GM23338 (cell line): ENCODE results near the gene M1AP. TPM values are rescaled to one million over a fixed set of nuclear protein-coding genes. Genes with fewer than 3 reads are reported as not detected.

Experiments
- ATAC-seq: fragments of 200-7000 bp; cut with Tn5 transposase; 3 replicates; pipeline ENCODE4 v1.9.1; 2020
- DNase-seq: peaks from one replicate; pipeline ENCODE4 v3.0.0-alpha.2; 2015; ENCODE audit warnings: low spot score
- H2AFZ ChIP-seq: fragments of 200-600 bp; sonication (generic); 2 replicates; pipeline ENCODE4 v1.8.0; 2016; ENCODE audit warnings: antibody characterized with exemption, mild to moderate bottlenecking, moderate library complexity
- H3F3A ChIP-seq: fragments of 200-600 bp; sonication (generic); replicated peaks from 2 replicates; pipeline ENCODE4 v1.8.0; 2017; ENCODE audit warnings: antibody characterized with exemption, mixed run types, low read depth
- H3K27ac ChIP-seq: fragments of 200-600 bp; sonication (generic); 2 replicates; pipeline ENCODE4 v1.6.1; 2016; ENCODE audit warnings: low read depth
- H3K27me3 ChIP-seq: fragments of 200-600 bp; sonication (generic); 2 replicates; pipeline ENCODE4 v1.8.0; 2016; ENCODE audit warnings: mild to moderate bottlenecking, mixed run types, moderate library complexity; ENCODE audit not compliant: insufficient read depth
- H3K36me3 ChIP-seq: fragments of 200-600 bp; sonication (generic); 2 replicates; pipeline ENCODE4 v1.8.0; 2016; ENCODE audit warnings: mild to moderate bottlenecking; ENCODE audit not compliant: insufficient read depth
- H3K4me1 ChIP-seq: fragments of 200-600 bp; sonication (generic); 2 replicates; pipeline ENCODE4 v1.8.0; 2016; ENCODE audit warnings: mild to moderate bottlenecking, moderate library complexity; ENCODE audit not compliant: insufficient read depth
- H3K4me2 ChIP-seq: fragments of 200-600 bp; sonication (generic); 2 replicates; pipeline ENCODE4 v1.7.1; 2017; ENCODE audit warnings: mixed run types
- H3K4me3 ChIP-seq: fragments of 200-600 bp; sonication (generic); 2 replicates; pipeline ENCODE4 v1.6.1; 2016; ENCODE audit warnings: mixed run types
- H3K79me2 ChIP-seq: fragments of 200-600 bp; sonication (generic); replicated peaks from 2 replicates; pipeline ENCODE4 v1.8.0; 2017; ENCODE audit warnings: mild to moderate bottlenecking; ENCODE audit not compliant: insufficient read depth
- H3K9me2 ChIP-seq: fragments of 200-600 bp; sonication (generic); 2 replicates; pipeline ENCODE4 v1.8.0; 2017; ENCODE audit not compliant: insufficient read depth
- H4K20me1 ChIP-seq: fragments of 200-600 bp; sonication (generic); replicated peaks from 2 replicates; pipeline ENCODE4 v1.8.0; 2017; ENCODE audit warnings: mild to moderate bottlenecking; ENCODE audit not compliant: insufficient read depth
- H3K27ac Mint-ChIP-seq: 2 replicates; pipeline ENCODE4 v1.8.0; 2020; ENCODE audit warnings: inconsistent platforms, mild to moderate bottlenecking, moderate library complexity, mixed read lengths
- H3K27me3 Mint-ChIP-seq: 3 replicates; pipeline ENCODE4 v1.8.0; 2022; ENCODE audit warnings: low read depth, mild to moderate bottlenecking, moderate library complexity, mixed read lengths, inconsistent platforms; ENCODE audit not compliant: insufficient read depth, poor library complexity
- H3K36me3 Mint-ChIP-seq: 3 replicates; pipeline ENCODE4 v1.8.0; 2021; ENCODE audit warnings: low read depth, mild to moderate bottlenecking, inconsistent platforms, moderate library complexity, mixed read lengths
- H3K4me1 Mint-ChIP-seq: 3 replicates; pipeline ENCODE4 v1.8.0; 2020; ENCODE audit warnings: mild to moderate bottlenecking, inconsistent platforms, mixed read lengths
- H3K4me3 Mint-ChIP-seq: 3 replicates; pipeline ENCODE4 v1.8.0; 2021; ENCODE audit warnings: moderate library complexity, mild to moderate bottlenecking, inconsistent platforms, mixed read lengths
- H3K9me3 Mint-ChIP-seq: 3 replicates; pipeline ENCODE4 v1.8.0; 2020; ENCODE audit warnings: moderate library complexity, mild to moderate bottlenecking, inconsistent platforms, mixed read lengths
- CREB1 ChIP-seq: fragments of 250-450 bp; sonication (Bioruptor Pico); IDR thresholded peaks from 2 replicates; pipeline ENCODE4 v1.5.0; 2020; ENCODE audit warnings: low read depth, mild to moderate bottlenecking, moderate library complexity
- EZH2 ChIP-seq: fragments of 200-600 bp; sonication (generic); IDR thresholded peaks from one replicate; pipeline ENCODE4 v1.8.0; 2017; ENCODE audit warnings: antibody characterized with exemption, mild to moderate bottlenecking, low read depth; ENCODE audit not compliant: unreplicated experiment
- EZH2phosphoT487 ChIP-seq: fragments of 200-600 bp; sonication (generic); IDR thresholded peaks from one replicate; pipeline ENCODE4 v1.8.1; 2018; ENCODE audit warnings: antibody characterized with exemption; ENCODE audit not compliant: unreplicated experiment
- JUNB ChIP-seq: IDR thresholded peaks from one replicate; pipeline ENCODE4 v1.6.1; 2016; ENCODE audit warnings: antibody characterized with exemption; ENCODE audit not compliant: unreplicated experiment
- NANOG ChIP-seq: IDR thresholded peaks from 2 replicates; pipeline ENCODE4 v1.6.1; 2016; ENCODE audit warnings: antibody characterized with exemption, borderline replicate concordance
- POLR2AphosphoS5 ChIP-seq: IDR thresholded peaks from 2 replicates; pipeline ENCODE4 v1.6.1; 2016; ENCODE audit warnings: antibody characterized with exemption, low read depth
- STAT1 ChIP-seq: IDR thresholded peaks from one replicate; pipeline ENCODE4 v1.6.1; 2016; ENCODE audit warnings: antibody characterized with exemption; ENCODE audit not compliant: unreplicated experiment
- ZNF114 ChIP-seq: fragments of 250-450 bp; sonication (Bioruptor Pico); IDR thresholded peaks from 2 replicates; pipeline ENCODE4 v1.5.0; 2020; ENCODE audit warnings: mild to moderate bottlenecking, moderate library complexity
- ZNF331 ChIP-seq: fragments of 250-450 bp; sonication (Bioruptor Pico); IDR thresholded peaks from 2 replicates; pipeline ENCODE4 v1.5.0; 2020; ENCODE audit warnings: low read depth, mild to moderate bottlenecking, moderate library complexity
- polyA plus RNA-seq: library from polyadenylated mRNA; unstranded; fragments of >200 nt; fragmentation: Nextera tagmentation; extraction: Ambion mirVana; gene quantifications from 2 replicates; pipeline ENCODE4 v1.2.1, GENCODE V29; 2016
- total RNA-seq: library from RNA; depleted of rRNA; stranded (reverse); fragments of >200 nt; shearing (Covaris generic); gene quantifications from 2 replicates; pipeline ENCODE4 v1.2.3, GENCODE V29; 2014
- TF ChIP-seq, protein P1 (sequence below): IDR thresholded peaks from 2 replicates; pipeline ENCODE4 v1.6.1; 2016; ENCODE audit warnings: antibody characterized with exemption
- TF ChIP-seq, protein P2 (sequence below): fragments of 250-450 bp; sonication (Bioruptor Pico); IDR thresholded peaks from 2 replicates; pipeline ENCODE4 v1.5.0; 2020; ENCODE audit warnings: mild to moderate bottlenecking, moderate library complexity
- TF ChIP-seq, protein P3 (sequence below): IDR thresholded peaks from one replicate; pipeline ENCODE4 v1.6.1; 2018; ENCODE audit warnings: antibody characterized with exemption; ENCODE audit not compliant: unreplicated experiment
- TF ChIP-seq, protein P4 (sequence below), 2 experiments: fragments of 200-600 bp in 1 of 2; sonication (generic) in 1 of 2; conservative IDR thresholded peaks; 2 replicates each; pipeline versions ENCODE4 v1.5.1 to v1.6.1; 2016 to 2017; ENCODE audit warnings: antibody characterized with exemption in 2 of 2, low read depth in 2 of 2, mild to moderate bottlenecking in 2 of 2, moderate library complexity in 1 of 2

Gene M1AP
- total and polyA plus RNA-seq, 2 experiments from 2014 or later = 5.1 to 12.1 TPM

DNA sequence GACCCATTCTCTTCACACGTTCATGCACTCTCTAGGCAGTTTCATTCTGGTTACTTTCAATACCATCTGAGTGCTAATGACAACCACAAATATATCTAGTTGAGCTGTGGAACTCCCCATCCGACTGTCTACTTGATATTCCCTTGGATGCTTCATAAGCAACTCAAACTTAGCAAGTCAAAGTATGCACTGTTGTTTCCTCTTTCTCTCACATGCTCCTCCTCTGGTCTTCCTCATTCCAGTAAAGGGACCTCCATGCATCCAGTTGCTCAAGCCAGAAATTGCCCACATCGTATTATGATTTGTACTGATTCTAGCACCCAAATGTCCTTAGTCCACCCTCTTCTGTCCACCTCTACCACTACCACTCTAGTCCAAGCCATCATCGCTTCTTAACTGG lies 28.2 kb upstream of the M1AP start:
- Mint-ChIP-seq H3K36me3 (no peaks in the 10 kb centered on the region; the same call in 2 of the 3 replicates), H3K27ac (no peak overlapping the region), H3K4me3 (no peak overlapping the region), H3K9me3 (no peaks in the 10 kb centered on the region), H3K27me3 (peaks cover 2% of the 10 kb centered on the region), H3K4me1 (no peaks in the 10 kb centered on the region)
- Histone ChIP-seq H2AFZ (no peak overlapping the region), H3K4me1 (no peaks in the 10 kb centered on the region), H3K9me2 (no peaks in the 10 kb centered on the region), H4K20me1 (no peaks in the 10 kb centered on the region), H3K4me3 (no peak overlapping the region), H3K27me3 (no peaks in the 10 kb centered on the region), H3K4me2 (no peak overlapping the region), H3F3A (no peaks in the 10 kb centered on the region), H3K79me2 (no peaks in the 10 kb centered on the region), H3K27ac (no peak overlapping the region), H3K36me3 (no peaks in the 10 kb centered on the region)
- TF ChIP-seq, protein P1, sequence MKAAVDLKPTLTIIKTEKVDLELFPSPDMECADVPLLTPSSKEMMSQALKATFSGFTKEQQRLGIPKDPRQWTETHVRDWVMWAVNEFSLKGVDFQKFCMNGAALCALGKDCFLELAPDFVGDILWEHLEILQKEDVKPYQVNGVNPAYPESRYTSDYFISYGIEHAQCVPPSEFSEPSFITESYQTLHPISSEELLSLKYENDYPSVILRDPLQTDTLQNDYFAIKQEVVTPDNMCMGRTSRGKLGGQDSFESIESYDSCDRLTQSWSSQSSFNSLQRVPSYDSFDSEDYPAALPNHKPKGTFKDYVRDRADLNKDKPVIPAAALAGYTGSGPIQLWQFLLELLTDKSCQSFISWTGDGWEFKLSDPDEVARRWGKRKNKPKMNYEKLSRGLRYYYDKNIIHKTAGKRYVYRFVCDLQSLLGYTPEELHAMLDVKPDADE = no peak
- no peak for TF ChIP-seq CREB1 (CRISPR knock-in tag)
- no peak for TF ChIP-seq EZH2phosphoT487
- no peak for TF ChIP-seq JUNB
- TF ChIP-seq NANOG = no peak
- TF ChIP-seq ZNF114 (CRISPR knock-in tag) = no peak
- TF ChIP-seq, protein P2, sequence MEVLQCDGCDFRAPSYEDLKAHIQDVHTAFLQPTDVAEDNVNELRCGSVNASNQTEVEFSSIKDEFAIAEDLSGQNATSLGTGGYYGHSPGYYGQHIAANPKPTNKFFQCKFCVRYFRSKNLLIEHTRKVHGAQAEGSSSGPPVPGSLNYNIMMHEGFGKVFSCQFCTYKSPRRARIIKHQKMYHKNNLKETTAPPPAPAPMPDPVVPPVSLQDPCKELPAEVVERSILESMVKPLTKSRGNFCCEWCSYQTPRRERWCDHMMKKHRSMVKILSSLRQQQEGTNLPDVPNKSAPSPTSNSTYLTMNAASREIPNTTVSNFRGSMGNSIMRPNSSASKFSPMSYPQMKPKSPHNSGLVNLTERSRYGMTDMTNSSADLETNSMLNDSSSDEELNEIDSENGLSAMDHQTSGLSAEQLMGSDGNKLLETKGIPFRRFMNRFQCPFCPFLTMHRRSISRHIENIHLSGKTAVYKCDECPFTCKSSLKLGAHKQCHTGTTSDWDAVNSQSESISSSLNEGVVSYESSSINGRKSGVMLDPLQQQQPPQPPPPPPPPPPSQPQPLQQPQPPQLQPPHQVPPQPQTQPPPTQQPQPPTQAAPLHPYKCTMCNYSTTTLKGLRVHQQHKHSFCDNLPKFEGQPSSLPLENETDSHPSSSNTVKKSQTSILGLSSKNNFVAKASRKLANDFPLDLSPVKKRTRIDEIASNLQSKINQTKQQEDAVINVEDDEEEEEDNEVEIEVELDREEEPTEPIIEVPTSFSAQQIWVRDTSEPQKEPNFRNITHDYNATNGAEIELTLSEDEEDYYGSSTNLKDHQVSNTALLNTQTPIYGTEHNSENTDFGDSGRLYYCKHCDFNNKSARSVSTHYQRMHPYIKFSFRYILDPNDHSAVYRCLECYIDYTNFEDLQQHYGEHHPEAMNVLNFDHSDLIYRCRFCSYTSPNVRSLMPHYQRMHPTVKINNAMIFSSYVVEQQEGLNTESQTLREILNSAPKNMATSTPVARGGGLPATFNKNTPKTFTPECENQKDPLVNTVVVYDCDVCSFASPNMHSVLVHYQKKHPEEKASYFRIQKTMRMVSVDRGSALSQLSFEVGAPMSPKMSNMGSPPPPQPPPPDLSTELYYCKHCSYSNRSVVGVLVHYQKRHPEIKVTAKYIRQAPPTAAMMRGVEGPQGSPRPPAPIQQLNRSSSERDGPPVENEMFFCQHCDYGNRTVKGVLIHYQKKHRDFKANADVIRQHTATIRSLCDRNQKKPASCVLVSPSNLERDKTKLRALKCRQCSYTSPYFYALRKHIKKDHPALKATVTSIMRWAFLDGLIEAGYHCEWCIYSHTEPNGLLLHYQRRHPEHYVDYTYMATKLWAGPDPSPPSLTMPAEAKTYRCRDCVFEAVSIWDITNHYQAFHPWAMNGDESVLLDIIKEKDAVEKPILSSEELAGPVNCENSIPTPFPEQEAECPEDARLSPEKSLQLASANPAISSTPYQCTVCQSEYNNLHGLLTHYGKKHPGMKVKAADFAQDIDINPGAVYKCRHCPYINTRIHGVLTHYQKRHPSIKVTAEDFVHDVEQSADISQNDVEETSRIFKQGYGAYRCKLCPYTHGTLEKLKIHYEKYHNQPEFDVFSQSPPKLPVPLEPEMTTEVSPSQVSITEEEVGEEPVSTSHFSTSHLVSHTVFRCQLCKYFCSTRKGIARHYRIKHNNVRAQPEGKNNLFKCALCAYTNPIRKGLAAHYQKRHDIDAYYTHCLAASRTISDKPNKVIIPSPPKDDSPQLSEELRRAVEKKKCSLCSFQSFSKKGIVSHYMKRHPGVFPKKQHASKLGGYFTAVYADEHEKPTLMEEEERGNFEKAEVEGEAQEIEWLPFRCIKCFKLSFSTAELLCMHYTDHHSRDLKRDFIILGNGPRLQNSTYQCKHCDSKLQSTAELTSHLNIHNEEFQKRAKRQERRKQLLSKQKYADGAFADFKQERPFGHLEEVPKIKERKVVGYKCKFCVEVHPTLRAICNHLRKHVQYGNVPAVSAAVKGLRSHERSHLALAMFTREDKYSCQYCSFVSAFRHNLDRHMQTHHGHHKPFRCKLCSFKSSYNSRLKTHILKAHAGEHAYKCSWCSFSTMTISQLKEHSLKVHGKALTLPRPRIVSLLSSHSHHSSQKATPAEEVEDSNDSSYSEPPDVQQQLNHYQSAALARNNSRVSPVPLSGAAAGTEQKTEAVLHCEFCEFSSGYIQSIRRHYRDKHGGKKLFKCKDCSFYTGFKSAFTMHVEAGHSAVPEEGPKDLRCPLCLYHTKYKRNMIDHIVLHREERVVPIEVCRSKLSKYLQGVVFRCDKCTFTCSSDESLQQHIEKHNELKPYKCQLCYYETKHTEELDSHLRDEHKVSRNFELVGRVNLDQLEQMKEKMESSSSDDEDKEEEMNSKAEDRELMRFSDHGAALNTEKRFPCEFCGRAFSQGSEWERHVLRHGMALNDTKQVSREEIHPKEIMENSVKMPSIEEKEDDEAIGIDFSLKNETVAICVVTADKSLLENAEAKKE (CRISPR knock-in tag) = no peak
- TF ChIP-seq, protein P3, sequence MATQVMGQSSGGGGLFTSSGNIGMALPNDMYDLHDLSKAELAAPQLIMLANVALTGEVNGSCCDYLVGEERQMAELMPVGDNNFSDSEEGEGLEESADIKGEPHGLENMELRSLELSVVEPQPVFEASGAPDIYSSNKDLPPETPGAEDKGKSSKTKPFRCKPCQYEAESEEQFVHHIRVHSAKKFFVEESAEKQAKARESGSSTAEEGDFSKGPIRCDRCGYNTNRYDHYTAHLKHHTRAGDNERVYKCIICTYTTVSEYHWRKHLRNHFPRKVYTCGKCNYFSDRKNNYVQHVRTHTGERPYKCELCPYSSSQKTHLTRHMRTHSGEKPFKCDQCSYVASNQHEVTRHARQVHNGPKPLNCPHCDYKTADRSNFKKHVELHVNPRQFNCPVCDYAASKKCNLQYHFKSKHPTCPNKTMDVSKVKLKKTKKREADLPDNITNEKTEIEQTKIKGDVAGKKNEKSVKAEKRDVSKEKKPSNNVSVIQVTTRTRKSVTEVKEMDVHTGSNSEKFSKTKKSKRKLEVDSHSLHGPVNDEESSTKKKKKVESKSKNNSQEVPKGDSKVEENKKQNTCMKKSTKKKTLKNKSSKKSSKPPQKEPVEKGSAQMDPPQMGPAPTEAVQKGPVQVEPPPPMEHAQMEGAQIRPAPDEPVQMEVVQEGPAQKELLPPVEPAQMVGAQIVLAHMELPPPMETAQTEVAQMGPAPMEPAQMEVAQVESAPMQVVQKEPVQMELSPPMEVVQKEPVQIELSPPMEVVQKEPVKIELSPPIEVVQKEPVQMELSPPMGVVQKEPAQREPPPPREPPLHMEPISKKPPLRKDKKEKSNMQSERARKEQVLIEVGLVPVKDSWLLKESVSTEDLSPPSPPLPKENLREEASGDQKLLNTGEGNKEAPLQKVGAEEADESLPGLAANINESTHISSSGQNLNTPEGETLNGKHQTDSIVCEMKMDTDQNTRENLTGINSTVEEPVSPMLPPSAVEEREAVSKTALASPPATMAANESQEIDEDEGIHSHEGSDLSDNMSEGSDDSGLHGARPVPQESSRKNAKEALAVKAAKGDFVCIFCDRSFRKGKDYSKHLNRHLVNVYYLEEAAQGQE = no peak
- TF ChIP-seq, protein P4, sequence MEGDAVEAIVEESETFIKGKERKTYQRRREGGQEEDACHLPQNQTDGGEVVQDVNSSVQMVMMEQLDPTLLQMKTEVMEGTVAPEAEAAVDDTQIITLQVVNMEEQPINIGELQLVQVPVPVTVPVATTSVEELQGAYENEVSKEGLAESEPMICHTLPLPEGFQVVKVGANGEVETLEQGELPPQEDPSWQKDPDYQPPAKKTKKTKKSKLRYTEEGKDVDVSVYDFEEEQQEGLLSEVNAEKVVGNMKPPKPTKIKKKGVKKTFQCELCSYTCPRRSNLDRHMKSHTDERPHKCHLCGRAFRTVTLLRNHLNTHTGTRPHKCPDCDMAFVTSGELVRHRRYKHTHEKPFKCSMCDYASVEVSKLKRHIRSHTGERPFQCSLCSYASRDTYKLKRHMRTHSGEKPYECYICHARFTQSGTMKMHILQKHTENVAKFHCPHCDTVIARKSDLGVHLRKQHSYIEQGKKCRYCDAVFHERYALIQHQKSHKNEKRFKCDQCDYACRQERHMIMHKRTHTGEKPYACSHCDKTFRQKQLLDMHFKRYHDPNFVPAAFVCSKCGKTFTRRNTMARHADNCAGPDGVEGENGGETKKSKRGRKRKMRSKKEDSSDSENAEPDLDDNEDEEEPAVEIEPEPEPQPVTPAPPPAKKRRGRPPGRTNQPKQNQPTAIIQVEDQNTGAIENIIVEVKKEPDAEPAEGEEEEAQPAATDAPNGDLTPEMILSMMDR (conservative IDR thresholded peaks at IDR 0.05; ENCODE audit: low read depth in 2 of 2) = no peak
- no peak for TF ChIP-seq EZH2
- no peak for TF ChIP-seq POLR2AphosphoS5
- no peak for TF ChIP-seq STAT1
- no peak for TF ChIP-seq ZNF331 (CRISPR knock-in tag)
- ATAC-seq (no peak), DNase-seq (no peak)
